ENCODE measurements around the gene LARP7.
"Not testable (repeated sequence)": the region's sequence is repeated elsewhere in the genome, so short reads cannot be mapped to it uniquely, and the experiment has no call there.

Gene LARP7

GRCh38 chr4:112636688-112637551 lies at the start of gene LARP7, which contains the start of gene ZGRF1:
TSS of gene LARP7 (plus strand) at chr4:112637143. CDS start at chr4:112644670, 7,527 bp downstream.
TSS of gene ZGRF1 (minus strand) at chr4:112636909. CDS start at chr4:112633176, 3,733 bp downstream.
- peak; percentile 91 for DNase-seq

- DNase-seq: no peak
Observed at GRCh38 chr4:112589206-112589605, 47.7 kb upstream of the LARP7 start.

- DNase-seq: no peak
Observed at GRCh38 chr4:112591593-112591992, 45.4 kb upstream of the LARP7 start.

GRCh38 chr4:112592717-112593116 lies 44.2 kb upstream of the LARP7 start:
- no peak for DNase-seq

- no peak for DNase-seq
Observed at GRCh38 chr4:112593438-112594133, 43.4 kb upstream of the LARP7 start.

GRCh38 chr4:112594993-112595392 lies 42.0 kb upstream of the LARP7 start:
- DNase-seq: no peak

GRCh38 chr4:112604589-112604988 lies 32.4 kb upstream of the LARP7 start:
- no peak for DNase-seq

- DNase-seq: not testable (repeated sequence)
Observed at GRCh38 chr4:112612814-112613213, 24.1 kb upstream of the LARP7 start.

GRCh38 chr4:112616984-112617383 lies 20.0 kb upstream of the LARP7 start:
- no peak for DNase-seq

GRCh38 chr4:112626228-112626627 lies 10.7 kb upstream of the LARP7 start:
- DNase-seq: no peak

GRCh38 chr4:112633477-112634235 lies 3.3 kb upstream of the LARP7 start:
- no peak for DNase-seq

- DNase-seq: no peak
Observed at GRCh38 chr4:112637552-112637866, 566 bp downstream of the LARP7 start.

- DNase-seq: no peak
Observed at GRCh38 chr4:112642526-112642925, 5.6 kb downstream of the LARP7 start.

GRCh38 chr4:112644595-112645535 lies 7.9 kb downstream of the LARP7 start:
- not testable (repeated sequence) for DNase-seq

GRCh38 chr4:112645541-112646329 lies 8.8 kb downstream of the LARP7 start:
- DNase-seq: no peak

GRCh38 chr4:112646632-112647537 lies 9.9 kb downstream of the LARP7 start:
- no peak for DNase-seq

- no peak for DNase-seq
Observed at GRCh38 chr4:112647785-112648184, 10.8 kb downstream of the LARP7 start.

GRCh38 chr4:112648263-112649054 lies 11.5 kb downstream of the LARP7 start:
- no peak for DNase-seq

- DNase-seq: no peak
Observed at GRCh38 chr4:112649055-112649408, 12.1 kb downstream of the LARP7 start.

GRCh38 chr4:112650332-112650731 lies 13.4 kb downstream of the LARP7 start:
- no peak for DNase-seq
